GM04504 (cell line): ENCODE data around the gene NSUN2.
"Not testable (repeated sequence)": the region's sequence is repeated elsewhere in the genome, so short reads cannot be mapped to it uniquely, and the experiment has no call there.

Experiments used
- DNase-seq: peaks from one replicate; pipeline ENCODE4 v3.0.0-alpha.2; 2012; ENCODE audit warnings: low read depth

Gene NSUN2

DNA sequence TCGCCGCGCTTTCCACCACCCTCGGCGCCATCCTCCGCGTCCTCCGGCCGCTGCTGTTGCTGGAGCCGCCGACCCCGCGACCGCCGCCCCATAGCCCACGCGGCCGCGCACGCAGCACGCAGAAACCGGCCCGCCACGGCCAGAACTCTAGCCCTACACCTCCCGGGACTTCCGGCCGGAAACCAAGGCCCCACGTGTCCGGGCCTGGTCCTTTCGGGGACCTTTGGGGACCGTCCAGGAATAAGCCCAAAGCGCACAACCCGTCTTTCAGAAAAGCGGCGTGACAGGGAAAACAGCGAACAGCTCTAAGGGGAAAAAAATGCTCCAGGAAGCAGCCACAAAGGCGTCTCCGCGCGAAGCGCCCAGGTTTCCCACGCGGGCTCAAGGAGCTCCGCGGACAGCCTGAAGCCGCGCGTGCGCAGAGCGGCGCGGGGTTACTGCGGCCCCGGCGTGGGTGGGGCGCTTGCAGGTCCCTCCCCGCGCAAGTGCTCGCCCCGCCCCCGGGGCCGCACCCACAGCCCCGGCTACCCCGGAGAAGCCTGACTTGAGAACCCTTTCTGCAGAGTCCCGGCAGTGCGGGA, at the start of gene NSUN2, which contains the start of gene SRD5A1:
Gene NSUN2, minus strand, starts transcription at position 157 of the 581 bp plus-strand sequence. Its CDS starts 65 bp downstream, at position 92.
Gene SRD5A1, plus strand, starts transcription at position 553 of the 581 bp plus-strand sequence. CDS start 137 bp downstream, outside the sequence.
- peak; percentile 74 for DNase-seq

GRCh38 chr5:6682239-6682638, 49.4 kb upstream of the NSUN2 start:
- DNase-seq, result no peak

DNA sequence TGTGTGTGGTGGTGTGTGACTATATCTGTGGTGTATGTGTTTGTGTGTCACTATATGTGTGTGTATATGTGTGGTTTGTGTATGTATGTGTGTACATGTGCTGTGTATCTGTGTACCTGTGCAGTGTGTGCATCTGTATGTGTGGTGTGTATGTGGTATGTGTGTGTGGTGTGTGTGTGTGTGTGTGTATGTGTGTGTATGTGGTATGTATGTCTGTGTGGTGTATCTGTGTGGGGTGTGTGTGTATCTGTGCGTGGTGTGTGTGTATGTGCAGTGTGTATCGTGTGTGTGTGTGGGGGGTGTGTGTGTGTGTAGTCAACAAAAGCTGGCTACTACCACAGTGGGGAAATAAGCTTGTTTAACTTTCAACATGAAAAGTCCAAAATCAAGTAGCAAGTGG, 48.8 kb upstream of the NSUN2 start:
- no peak for DNase-seq

DNA sequence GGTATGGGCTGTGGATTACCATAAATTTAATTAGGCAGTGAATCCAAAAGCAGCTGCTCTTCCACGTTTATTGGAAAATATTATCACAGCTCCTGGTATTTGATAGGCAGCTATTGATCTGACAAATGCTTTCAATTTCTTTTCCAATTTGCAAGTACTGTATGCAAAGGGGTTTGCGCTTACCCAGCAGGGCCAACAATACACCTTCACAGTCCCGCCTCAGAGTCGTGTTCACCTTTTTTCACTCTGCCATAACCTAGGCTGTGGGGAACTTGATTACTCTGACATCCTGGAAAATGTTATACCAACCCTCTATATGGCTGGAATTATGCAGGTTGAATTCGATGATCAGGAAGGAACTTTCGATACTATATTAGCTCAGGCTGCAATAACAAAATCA, 48.1 kb upstream of the NSUN2 start:
- DNase-seq, result no peak

- no peak for DNase-seq
These were observed 45.5 kb upstream of the NSUN2 start for GRCh38 chr5:6678385-6678784.

DNA sequence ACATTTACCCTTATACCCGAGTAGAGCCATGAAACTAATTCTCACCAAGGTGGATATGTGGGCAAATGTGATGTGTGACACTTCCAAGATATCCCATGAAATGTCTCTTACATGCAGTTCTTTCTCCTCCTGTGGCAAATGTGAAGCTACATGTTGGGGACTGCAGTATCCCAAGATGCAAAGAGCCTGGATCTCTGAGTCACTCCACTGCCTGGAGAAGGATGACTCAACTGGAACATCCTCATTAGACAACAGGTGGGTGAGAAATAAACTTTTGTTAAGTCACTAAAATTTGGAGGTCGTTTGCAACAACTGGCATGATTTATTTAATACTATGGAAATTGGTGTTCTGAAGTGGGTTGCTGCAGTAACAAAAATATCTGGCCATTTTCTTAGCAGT, 43.9 kb upstream of the NSUN2 start:
- DNase-seq, result no peak

DNA sequence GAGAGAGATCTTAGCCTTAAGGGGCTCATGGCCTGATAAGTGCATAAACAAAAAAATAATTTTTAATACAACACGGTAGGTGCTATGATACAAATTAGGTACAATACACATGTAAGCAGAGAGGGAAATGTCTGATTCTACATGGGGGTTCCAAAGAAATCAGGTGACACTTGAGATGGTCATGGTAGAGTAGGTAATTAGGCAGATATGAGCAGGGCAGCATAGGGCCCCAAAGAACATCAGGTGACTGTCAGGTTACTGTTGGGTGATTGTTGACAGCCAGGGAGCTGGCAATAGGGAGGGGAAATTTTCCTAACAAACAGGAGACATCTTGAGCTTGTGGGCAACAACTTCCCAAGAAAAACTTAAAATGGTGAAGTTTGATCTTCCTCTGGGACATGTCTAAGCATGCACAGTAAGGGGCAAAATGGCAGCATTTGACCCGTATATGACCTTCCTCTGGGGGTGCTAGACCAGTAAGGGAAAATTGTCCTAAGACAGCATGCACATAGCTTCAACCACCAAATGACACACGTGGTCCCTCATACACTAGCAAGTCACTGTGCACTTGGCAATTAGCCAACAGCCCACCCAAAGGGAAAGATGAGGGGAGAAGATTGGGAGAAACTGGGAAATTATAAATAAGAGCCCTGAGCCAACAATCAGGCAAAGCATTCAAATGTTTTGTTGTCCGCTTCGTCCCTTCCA, 43.1 kb upstream of the NSUN2 start:
- DNase-seq, result no peak

DNA sequence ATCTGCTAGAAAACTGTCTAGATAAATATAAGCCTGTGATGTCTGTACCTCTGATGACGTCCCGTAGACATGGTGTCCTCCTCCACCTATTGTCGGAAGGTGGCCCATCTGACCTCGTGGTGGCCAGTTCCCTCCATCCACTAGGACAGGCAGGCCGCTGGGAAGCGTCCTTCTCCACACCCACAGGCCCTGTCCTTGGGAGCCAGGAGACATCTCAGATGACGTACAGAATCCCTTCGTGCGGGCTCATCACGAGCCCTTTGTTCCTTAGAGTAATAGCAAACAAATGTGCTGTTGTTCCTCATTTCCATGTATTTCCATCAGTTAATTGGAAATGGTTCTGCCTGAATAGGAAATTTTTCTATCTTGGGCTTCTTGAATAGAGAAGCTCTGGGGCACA, 42.0 kb upstream of the NSUN2 start:
- no peak for DNase-seq

DNA sequence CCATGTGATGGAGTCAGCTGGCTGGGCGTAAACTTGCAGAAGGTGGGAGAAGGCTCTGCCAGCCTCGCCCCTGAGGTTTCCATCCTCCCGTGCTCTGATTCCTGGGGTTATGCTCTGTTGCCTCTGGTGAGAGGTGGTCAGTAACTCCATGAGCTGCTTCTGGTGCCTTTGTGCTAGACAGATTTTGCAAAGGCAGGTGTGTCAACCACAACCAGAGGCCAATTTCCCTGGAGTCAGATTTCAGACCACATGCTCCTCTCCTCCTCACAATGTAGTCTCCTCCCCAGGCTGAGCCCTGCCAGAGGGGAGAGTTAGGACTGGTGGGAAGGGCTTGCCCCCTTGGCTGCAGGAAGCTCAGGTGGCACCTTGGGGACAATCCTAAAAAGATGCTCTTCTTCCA, 41.6 kb upstream of the NSUN2 start:
- DNase-seq, result no peak

DNA sequence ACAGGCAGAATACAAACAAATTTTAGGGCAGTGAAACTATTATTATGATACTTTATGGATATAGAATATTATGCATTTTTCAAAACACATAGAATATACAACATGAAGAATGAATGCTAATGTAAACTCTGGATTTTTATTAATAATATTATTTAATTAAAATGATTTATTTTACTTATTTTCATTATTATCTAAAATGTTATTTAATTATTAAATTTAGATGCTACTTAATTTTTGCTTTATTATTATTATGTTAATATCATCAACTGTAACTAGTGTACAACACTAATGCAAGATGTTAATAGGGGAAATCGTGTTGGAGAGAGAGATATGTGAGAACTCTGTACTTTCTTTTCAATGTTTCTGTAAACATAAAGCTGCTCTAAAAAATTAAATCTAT, 41.1 kb upstream of the NSUN2 start:
- DNase-seq, result no peak

GRCh38 chr5:6673031-6673430, 40.2 kb upstream of the NSUN2 start:
- DNase-seq, result no peak

DNA sequence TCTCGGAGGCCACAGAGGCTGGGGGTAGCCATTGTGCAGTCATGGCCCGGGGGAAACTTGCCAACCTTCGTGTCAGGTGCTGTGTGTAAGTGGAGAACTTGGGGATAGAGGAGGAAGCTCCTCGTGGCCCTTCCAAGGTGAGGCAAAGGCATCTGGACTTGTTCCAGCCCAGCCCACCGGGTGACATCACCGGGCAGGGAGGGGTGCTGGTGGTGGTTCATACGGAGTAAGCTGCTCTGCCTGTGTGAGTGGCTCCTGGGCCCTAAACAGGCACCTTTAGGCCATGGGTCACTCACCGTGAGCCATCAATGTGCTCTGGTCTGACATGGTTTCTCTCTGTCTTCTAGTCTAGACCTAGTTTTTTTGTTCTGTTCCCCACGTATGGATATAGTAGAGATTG, 35.9 kb upstream of the NSUN2 start:
- not testable (repeated sequence) for DNase-seq

GRCh38 chr5:6667648-6668047, 34.8 kb upstream of the NSUN2 start:
- no peak for DNase-seq

DNA sequence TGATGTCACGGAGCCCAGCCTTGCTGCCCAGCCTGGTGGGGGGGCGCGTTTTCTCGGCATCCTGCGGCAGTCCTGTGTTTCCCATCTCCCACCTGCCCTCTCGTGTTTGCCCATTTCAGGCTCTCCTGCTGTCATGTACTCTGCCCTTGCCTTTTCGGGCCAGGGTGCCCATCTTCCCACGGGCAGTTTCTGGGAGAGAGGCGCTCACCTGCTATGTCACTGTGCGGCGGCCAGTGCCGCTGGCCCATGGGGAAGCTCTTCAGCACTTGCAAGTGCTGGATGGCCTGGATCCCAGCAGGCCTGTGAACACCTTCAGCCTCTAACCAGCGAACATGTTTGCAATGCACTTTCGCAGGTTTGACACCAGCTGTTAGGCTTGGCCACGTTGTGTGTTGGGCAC, 33.9 kb upstream of the NSUN2 start:
- DNase-seq, result no peak

GRCh38 chr5:6660688-6661087, 27.8 kb upstream of the NSUN2 start:
- no peak for DNase-seq

GRCh38 chr5:6659941-6660684, 27.3 kb upstream of the NSUN2 start:
- no peak for DNase-seq

DNA sequence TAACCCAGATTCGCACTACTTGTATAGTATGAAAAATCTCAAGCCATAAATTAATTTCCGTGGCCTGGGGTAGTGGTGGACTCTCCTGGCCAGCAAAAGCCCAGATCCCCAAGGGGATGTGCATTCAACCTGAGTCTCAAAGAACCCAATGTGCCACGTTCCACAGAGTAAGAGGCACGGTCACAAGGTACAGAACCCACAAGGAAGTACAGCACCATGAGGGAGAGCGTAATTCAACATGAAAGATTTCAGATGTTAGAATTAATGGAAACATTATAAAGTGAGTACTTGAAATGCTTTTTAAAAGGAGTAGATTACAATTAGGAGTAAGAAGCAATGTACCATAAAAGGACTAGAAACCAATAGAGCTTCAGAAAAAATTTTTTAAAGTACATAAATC, 23.8 kb upstream of the NSUN2 start:
- DNase-seq, result no peak

GRCh38 chr5:6655432-6655831, 22.6 kb upstream of the NSUN2 start:
- DNase-seq, result no peak

- no peak for DNase-seq
These were observed 19.2 kb upstream of the NSUN2 start for GRCh38 chr5:6652025-6652424.

DNA sequence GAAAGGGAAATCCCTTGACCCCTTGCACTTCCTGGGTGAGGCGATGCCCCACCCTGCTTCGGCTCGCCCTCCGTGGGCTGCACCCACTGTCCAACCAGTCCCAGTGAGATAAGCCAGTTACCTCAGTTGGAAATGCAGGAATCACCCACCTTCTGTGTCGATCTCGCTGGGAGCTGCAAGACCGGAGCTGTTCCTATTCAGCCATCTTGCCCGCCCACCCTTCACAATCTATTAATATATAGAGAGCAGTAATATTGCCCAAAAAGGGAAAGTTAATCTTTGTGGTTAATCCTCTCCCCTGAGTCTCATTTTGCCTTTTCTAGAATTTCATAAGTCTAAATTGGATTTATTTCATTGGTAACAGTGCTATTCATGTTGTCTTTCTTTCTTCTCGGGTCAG, 16.8 kb upstream of the NSUN2 start:
- no peak for DNase-seq

DNA sequence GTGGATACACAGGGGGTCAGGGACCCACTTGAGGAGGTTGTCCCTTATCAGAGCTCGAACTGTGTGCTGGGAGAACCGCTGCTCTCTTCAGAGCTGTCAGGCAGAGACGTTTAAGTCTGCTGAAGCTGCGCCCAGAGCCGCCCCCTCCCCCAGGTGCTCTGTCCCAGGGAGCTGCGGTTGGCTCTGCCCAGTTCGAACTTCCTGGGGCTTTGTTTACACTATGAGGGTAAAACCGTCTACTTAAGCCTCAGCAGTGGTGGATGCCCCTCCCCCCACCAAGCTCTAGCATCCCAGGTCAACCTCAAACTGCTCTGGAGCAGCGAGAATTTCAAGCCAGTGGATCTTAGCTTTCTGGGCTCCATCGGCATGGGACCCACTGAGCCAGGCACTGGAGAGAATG, 16.3 kb upstream of the NSUN2 start:
- no peak for DNase-seq

GRCh38 chr5:6645571-6646362, 12.9 kb upstream of the NSUN2 start:
- DNase-seq, result not testable (repeated sequence)
